Stomach (tissue), 4 donors: ENCODE data around the gene LRRC4C.

Experiments used
- CTCF ChIP-seq, 7 experiments: fragments of 450-650 bp in 4 of 7; fragments of 200-600 bp in 3 of 7; sonication (generic) in 3 of 7; IDR thresholded peaks; one replicate each; pipeline ENCODE4 v1.5.1; 2016 to 2019; ENCODE audit warnings: antibody characterized with exemption in 7 of 7, control low read depth in 2 of 7, mild to moderate bottlenecking in 1 of 7
- EP300 ChIP-seq: sonication (generic); formaldehyde crosslinking; IDR thresholded peaks from one replicate; pipeline ENCODE4 v1.6.1; 2017; ENCODE audit warnings: antibody characterized with exemption
- POLR2A ChIP-seq, 4 donors: fragments of 450-650 bp; IDR thresholded peaks; one replicate each; pipeline ENCODE4 v1.6.1; 2016; ENCODE audit warnings: antibody characterized with exemption in 4 of 4, control low read depth in 2 of 4, mild to moderate bottlenecking in 1 of 4, moderate library complexity in 1 of 4
- POLR2AphosphoS5 ChIP-seq, 3 donors: sonication (generic); formaldehyde crosslinking; IDR thresholded peaks; one replicate each; pipeline ENCODE4 v1.6.1; 2016; ENCODE audit warnings: antibody characterized with exemption in 3 of 3

- TF ChIP-seq CTCF (IDR thresholded peaks at IDR 0.05) (no peak), POLR2AphosphoS5 (IDR thresholded peaks at IDR 0.05) (no peak), EP300 (no peak), POLR2A (IDR thresholded peaks at IDR 0.05) (no peak)
These were observed 8.4 kb downstream of the LRRC4C start for GRCh38 chr11:41451011-41451410.
